K562 (cell line): ENCODE data around the gene ITSN1. TPM values are rescaled to one million over a fixed set of nuclear protein-coding genes. Genes with fewer than 3 reads are reported as not detected.
A peak's percentile ranks its signal among the peaks of the same experiment; 100 is the strongest.

ENCODE experiments used
- CBX2 ChIP-seq: fragments of 200-600 bp; sonication (generic); IDR thresholded peaks from one replicate; pipeline ENCODE4 v1.6.1; 2012; ENCODE audit warnings: mild to moderate bottlenecking, low read length, inconsistent platforms; ENCODE audit not compliant: insufficient read depth, poor library complexity, severe bottlenecking
- HCFC1 ChIP-seq: IDR thresholded peaks from 2 replicates; pipeline ENCODE4 v1.6.1; 2012; ENCODE audit warnings: low read depth, low read length, improper control_type of control experiment
- HMG20A ChIP-seq: fragments of 450-650 bp; formaldehyde crosslinking; conservative IDR thresholded peaks from 2 replicates; pipeline ENCODE4 v1.4.0; 2020; ENCODE audit warnings: mild to moderate bottlenecking, mixed read lengths
- KDM1A ChIP-seq, 2 experiments: fragments of 450-650 bp; IDR thresholded peaks; 2 replicates each; pipeline ENCODE4 v1.6.1; 2016; ENCODE audit warnings: mild to moderate bottlenecking in 2 of 2
- L3MBTL2 ChIP-seq: fragments of 450-650 bp; IDR thresholded peaks from 2 replicates; pipeline ENCODE4 v1.6.1; 2016; ENCODE audit warnings: mild to moderate bottlenecking, moderate library complexity
- NCOA1 ChIP-seq: fragments of 450-650 bp; IDR thresholded peaks from 2 replicates; pipeline ENCODE4 v1.6.1; 2016; ENCODE audit warnings: low read depth
- PCBP2 ChIP-seq: fragments of 200-400 bp; formaldehyde crosslinking; IDR thresholded peaks from 2 replicates; pipeline ENCODE4 v1.6.1; 2018; ENCODE audit warnings: low read length, low read depth, mild to moderate bottlenecking, moderate library complexity; ENCODE audit not compliant: poor library complexity, severe bottlenecking
- PHTF2 ChIP-seq: fragments of 250-450 bp; sonication (Bioruptor Pico); IDR thresholded peaks from 2 replicates; pipeline ENCODE4 v1.5.0; 2021; ENCODE audit warnings: mild to moderate bottlenecking
- PPARD ChIP-seq: fragments of 250-450 bp; sonication (Bioruptor Pico); IDR thresholded peaks from 2 replicates; pipeline ENCODE4 v1.8.0; 2022; ENCODE audit warnings: inconsistent platforms, mild to moderate bottlenecking, moderate library complexity
- RHOXF2B ChIP-seq: fragments of 250-450 bp; sonication (Bioruptor Pico); conservative IDR thresholded peaks from 2 replicates; pipeline ENCODE4 v1.5.1; 2021
- SAFB2 ChIP-seq: fragments of 200-400 bp; formaldehyde crosslinking; IDR thresholded peaks from 2 replicates; pipeline ENCODE4 v1.6.1; 2018; ENCODE audit warnings: borderline replicate concordance, low read length, low read depth, moderate library complexity; ENCODE audit not compliant: severe bottlenecking
- SMARCE1 ChIP-seq: fragments of 450-650 bp; IDR thresholded peaks from 2 replicates; pipeline ENCODE4 v1.7.1; 2016; ENCODE audit warnings: mild to moderate bottlenecking
- SREBF1 ChIP-seq: fragments of 150-350 bp; IDR thresholded peaks from 2 replicates; pipeline ENCODE4 v1.6.1; 2014; ENCODE audit warnings: antibody characterized with exemption, low read depth, low read length, borderline replicate concordance
- TGIF2 ChIP-seq: sonication (generic); formaldehyde crosslinking; IDR thresholded peaks from 2 replicates; pipeline ENCODE4 v1.8.1; 2022; ENCODE audit warnings: mild to moderate bottlenecking, missing genetic modification reagents, moderate library complexity
- ZNF133 ChIP-seq: fragments of 250-450 bp; sonication (Bioruptor Pico); IDR thresholded peaks from 2 replicates; pipeline ENCODE4 v1.4.0; 2020; ENCODE audit warnings: mild to moderate bottlenecking
- ZNF143 ChIP-seq: sonication (generic); formaldehyde crosslinking; IDR thresholded peaks from 2 replicates; pipeline ENCODE4 v1.9.0; 2022; ENCODE audit warnings: mild to moderate bottlenecking, missing genetic modification reagents
- ZNF445 ChIP-seq: fragments of 250-450 bp; sonication (Bioruptor Pico); IDR thresholded peaks from 2 replicates; pipeline ENCODE4 v1.4.0; 2020; ENCODE audit warnings: low read depth, mild to moderate bottlenecking, moderate library complexity
- polyA plus RNA-seq, 8 experiments: library from polyadenylated mRNA; depleted of rRNA in 4 of 8; stranded (reverse) in 5 of 8; unstranded in 3 of 8; fragments of >200 nt; fragmentation: Nextera tagmentation in 2 of 8; fragmentation: Illumina TruSeq in 1 of 8; extraction: Ambion mirVana in 2 of 8; extraction: Trizol in 1 of 8; gene quantifications; 2 replicates each; pipeline versions ENCODE4 v1.2.1 to v1.2.3, GENCODE V29; 2011 to 2014; ENCODE audit warnings: inconsistent platforms in 1 of 8, missing spikeins in 1 of 8
- total RNA-seq, 7 experiments: library from RNA; depleted of rRNA in 6 of 7; stranded (reverse); fragments of >200 nt in 6 of 7; fragmentation: Illumina TruSeq in 2 of 7; extraction: Trizol in 2 of 7; gene quantifications; 2 replicates each; pipeline versions ENCODE4 v1.2.1 to v1.2.3, GENCODE V29; 2011 to 2021; ENCODE audit warnings: low replicate concordance in 1 of 7
- TF ChIP-seq, protein P1 (sequence below): fragments of 250-450 bp; sonication (Bioruptor Pico); IDR thresholded peaks from 2 replicates; pipeline ENCODE4 v1.5.0; 2020; ENCODE audit warnings: mild to moderate bottlenecking
- TF ChIP-seq, protein P2 (sequence below): fragments of 450-650 bp; conservative IDR thresholded peaks from 2 replicates; pipeline ENCODE4 v1.6.1; 2016; ENCODE audit warnings: missing genetic modification characterization, low read depth, mild to moderate bottlenecking, control low read depth, missing compliant biosample characterization
- TF ChIP-seq, protein P3 (sequence below): fragments of 250-450 bp; sonication (Bioruptor Pico); IDR thresholded peaks from 2 replicates; pipeline ENCODE4 v1.5.0; 2021
- TF ChIP-seq, protein P4 (sequence below): fragments of 250-450 bp; sonication (Bioruptor Pico); IDR thresholded peaks from 2 replicates; pipeline ENCODE4 v1.5.0; 2022; ENCODE audit warnings: mild to moderate bottlenecking

The ITSN1 gene
- total and polyA plus RNA-seq, 9 of the 15 experiments (the other 6 are each of a cell fraction or from before 2014, with no cell fraction given), result 1.1 to 12.6 (median 4.8) TPM

DNA sequence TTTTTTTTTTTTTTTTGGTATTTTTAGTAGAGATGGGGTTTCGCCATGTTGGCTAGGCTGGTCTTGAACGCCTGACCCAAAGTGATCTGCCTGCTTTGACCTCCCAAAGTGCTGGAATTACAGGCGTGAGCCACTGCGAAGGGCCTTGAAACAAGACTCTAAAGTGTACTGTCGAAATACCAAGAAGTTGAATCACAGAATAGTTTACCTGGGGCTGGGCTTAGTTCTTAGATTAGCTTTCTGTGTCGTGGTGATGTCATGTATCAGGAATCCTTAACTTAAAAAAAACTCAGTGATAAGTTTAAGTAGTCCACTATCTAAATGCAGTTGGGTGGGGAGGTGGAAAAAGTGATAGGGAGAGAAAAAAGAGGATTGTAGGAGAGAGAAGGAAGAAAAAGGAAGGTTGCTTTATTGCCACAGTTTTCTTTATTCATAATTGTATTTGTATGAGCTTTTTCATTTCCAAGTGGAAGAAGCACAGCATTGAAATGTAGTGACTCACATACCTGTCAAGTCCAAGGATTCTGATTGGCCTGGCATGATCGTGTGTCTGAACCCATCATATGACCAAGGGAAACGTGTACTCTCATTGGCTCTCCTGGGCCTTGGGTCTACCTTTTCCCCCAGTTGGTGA, 13.4 kb downstream of the ITSN1 start (continued):
- TF ChIP-seq RHOXF2B (CRISPR knock-in tag) (no peak), PCBP2 (no peak), CBX2 (no peak), PPARD (no peak), HCFC1 (no peak), SREBF1 (no peak), ZNF445 (no peak), PHTF2 (CRISPR knock-in tag) (no peak), KDM1A (IDR thresholded peaks at IDR 0.05) (0 out of 4 replicates have a peak, but pooled peaks have one; percentile 12 to 25), L3MBTL2 (no peak), ZNF133 (no peak), TGIF2 (CRISPR knock-in tag) (no peak), ZNF143 (CRISPR knock-in tag) (no peak), SAFB2 (no peak), NCOA1 (no peak), HMG20A (CRISPR knock-in tag) (no peak), SMARCE1 (peak; percentile 78; the same call in 1 of the 2 replicates)
- TF ChIP-seq, protein P1, sequence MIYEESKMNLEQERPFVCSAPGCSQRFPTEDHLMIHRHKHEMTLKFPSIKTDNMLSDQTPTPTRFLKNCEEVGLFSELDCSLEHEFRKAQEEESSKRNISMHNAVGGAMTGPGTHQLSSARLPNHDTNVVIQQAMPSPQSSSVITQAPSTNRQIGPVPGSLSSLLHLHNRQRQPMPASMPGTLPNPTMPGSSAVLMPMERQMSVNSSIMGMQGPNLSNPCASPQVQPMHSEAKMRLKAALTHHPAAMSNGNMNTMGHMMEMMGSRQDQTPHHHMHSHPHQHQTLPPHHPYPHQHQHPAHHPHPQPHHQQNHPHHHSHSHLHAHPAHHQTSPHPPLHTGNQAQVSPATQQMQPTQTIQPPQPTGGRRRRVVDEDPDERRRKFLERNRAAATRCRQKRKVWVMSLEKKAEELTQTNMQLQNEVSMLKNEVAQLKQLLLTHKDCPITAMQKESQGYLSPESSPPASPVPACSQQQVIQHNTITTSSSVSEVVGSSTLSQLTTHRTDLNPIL (CRISPR knock-in tag), result no peak
- TF ChIP-seq, protein P2, sequence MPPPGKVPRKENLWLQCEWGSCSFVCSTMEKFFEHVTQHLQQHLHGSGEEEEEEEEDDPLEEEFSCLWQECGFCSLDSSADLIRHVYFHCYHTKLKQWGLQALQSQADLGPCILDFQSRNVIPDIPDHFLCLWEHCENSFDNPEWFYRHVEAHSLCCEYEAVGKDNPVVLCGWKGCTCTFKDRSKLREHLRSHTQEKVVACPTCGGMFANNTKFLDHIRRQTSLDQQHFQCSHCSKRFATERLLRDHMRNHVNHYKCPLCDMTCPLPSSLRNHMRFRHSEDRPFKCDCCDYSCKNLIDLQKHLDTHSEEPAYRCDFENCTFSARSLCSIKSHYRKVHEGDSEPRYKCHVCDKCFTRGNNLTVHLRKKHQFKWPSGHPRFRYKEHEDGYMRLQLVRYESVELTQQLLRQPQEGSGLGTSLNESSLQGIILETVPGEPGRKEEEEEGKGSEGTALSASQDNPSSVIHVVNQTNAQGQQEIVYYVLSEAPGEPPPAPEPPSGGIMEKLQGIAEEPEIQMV, result no peak
- TF ChIP-seq, protein P3, sequence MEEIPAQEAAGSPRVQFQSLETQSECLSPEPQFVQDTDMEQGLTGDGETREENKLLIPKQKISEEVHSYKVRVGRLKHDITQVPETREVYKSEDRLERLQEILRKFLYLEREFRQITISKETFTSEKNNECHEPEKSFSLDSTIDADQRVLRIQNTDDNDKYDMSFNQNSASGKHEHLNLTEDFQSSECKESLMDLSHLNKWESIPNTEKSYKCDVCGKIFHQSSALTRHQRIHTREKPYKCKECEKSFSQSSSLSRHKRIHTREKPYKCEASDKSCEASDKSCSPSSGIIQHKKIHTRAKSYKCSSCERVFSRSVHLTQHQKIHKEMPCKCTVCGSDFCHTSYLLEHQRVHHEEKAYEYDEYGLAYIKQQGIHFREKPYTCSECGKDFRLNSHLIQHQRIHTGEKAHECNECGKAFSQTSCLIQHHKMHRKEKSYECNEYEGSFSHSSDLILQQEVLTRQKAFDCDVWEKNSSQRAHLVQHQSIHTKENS (CRISPR knock-in tag), result no peak
- TF ChIP-seq, protein P4, sequence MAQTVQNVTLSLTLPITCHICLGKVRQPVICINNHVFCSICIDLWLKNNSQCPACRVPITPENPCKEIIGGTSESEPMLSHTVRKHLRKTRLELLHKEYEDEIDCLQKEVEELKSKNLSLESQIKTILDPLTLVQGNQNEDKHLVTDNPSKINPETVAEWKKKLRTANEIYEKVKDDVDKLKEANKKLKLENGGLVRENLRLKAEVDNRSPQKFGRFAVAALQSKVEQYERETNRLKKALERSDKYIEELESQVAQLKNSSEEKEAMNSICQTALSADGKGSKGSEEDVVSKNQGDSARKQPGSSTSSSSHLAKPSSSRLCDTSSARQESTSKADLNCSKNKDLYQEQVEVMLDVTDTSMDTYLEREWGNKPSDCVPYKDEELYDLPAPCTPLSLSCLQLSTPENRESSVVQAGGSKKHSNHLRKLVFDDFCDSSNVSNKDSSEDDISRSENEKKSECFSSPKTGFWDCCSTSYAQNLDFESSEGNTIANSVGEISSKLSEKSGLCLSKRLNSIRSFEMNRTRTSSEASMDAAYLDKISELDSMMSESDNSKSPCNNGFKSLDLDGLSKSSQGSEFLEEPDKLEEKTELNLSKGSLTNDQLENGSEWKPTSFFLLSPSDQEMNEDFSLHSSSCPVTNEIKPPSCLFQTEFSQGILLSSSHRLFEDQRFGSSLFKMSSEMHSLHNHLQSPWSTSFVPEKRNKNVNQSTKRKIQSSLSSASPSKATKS (CRISPR knock-in tag), result no peak
